Tibial artery (tissue), 4 donors: ENCODE data around the gene ISG15.
"Not testable (repeated sequence)": the region's sequence is repeated elsewhere in the genome, so short reads cannot be mapped to it uniquely, and the experiment has no call there.

Experiments
- DNase-seq, 2 donors: peaks; one replicate each; pipeline ENCODE4 v3.0.0-alpha.2; 2019
- H3K27ac ChIP-seq, 2 donors: fragments of 200-600 bp; sonication (generic) in 1 of 2; 1 replicate in 1 of 2; 2 replicates in 1 of 2; pipeline ENCODE4 v1.5.1; 2018 to 2019; ENCODE audit warnings: mild to moderate bottlenecking in 1 of 2
- H3K27me3 ChIP-seq, 2 donors: fragments of 200-600 bp; sonication (generic) in 1 of 2; one replicate each; pipeline versions ENCODE4 v1.5.1 to v1.6.0; 2016 to 2019
- H3K36me3 ChIP-seq, 3 donors: fragments of 200-600 bp; sonication (generic) in 2 of 3; one replicate each; pipeline ENCODE4 v1.5.1; 2016 to 2019; ENCODE audit warnings: mild to moderate bottlenecking in 2 of 3
- H3K4me1 ChIP-seq, 4 donors: fragments of 200-600 bp; sonication (generic) in 2 of 4; 1 replicate in 3 of 4; 2 replicates in 1 of 4; pipeline ENCODE4 v1.5.1; 2016 to 2019
- H3K4me3 ChIP-seq, 2 donors: fragments of 200-600 bp; sonication (generic) in 1 of 2; 1 replicate in 1 of 2; 2 replicates in 1 of 2; pipeline ENCODE4 v1.5.1; 2018 to 2019; ENCODE audit warnings: mild to moderate bottlenecking in 2 of 2
- H3K9me3 ChIP-seq, 3 donors: fragments of 200-600 bp; sonication (generic) in 1 of 3; one replicate each; pipeline ENCODE4 v1.5.1; 2016 to 2019
- intact Hi-C: fragments of 100-400 bp; cut with DNase I; formaldehyde crosslinking; loops from one replicate; pipeline ENCODE4 v1.15.0; 2023; ENCODE audit warnings: low total_unique reads
- TF ChIP-seq, protein P1 (sequence below), 2 experiments: fragments of 200-600 bp in 1 of 2; fragments of 450-650 bp in 1 of 2; IDR thresholded peaks; one replicate each; pipeline ENCODE4 v1.5.1; 2017 to 2019; ENCODE audit warnings: antibody characterized with exemption in 2 of 2, mild to moderate bottlenecking in 1 of 2, moderate library complexity in 1 of 2

Gene ISG15

DNA sequence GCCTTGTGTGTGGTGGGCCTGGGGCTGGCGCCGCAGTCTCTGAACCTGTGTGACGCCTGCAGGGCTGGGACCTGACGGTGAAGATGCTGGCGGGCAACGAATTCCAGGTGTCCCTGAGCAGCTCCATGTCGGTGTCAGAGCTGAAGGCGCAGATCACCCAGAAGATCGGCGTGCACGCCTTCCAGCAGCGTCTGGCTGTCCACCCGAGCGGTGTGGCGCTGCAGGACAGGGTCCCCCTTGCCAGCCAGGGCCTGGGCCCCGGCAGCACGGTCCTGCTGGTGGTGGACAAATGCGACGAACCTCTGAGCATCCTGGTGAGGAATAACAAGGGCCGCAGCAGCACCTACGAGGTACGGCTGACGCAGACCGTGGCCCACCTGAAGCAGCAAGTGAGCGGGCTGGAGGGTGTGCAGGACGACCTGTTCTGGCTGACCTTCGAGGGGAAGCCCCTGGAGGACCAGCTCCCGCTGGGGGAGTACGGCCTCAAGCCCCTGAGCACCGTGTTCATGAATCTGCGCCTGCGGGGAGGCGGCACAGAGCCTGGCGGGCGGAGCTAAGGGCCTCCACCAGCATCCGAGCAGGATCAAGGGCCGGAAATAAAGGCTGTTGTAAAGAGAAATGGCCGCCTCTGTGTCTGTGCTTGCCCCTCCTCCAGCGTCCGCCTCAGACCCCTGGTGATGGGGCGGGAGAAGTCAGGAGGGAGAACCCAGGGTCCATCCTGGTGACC, 788 bp downstream of the ISG15 start:
- H3K27me3 ChIP-seq = no peaks in the 10 kb centered on the region
- no peak for DNase-seq
- no peaks in the 10 kb centered on the region for H3K36me3 ChIP-seq
- intact Hi-C loops = no loop called here
- H3K4me3 ChIP-seq = peak overlapping the region; percentile 57 to 65
- TF ChIP-seq, protein P1, sequence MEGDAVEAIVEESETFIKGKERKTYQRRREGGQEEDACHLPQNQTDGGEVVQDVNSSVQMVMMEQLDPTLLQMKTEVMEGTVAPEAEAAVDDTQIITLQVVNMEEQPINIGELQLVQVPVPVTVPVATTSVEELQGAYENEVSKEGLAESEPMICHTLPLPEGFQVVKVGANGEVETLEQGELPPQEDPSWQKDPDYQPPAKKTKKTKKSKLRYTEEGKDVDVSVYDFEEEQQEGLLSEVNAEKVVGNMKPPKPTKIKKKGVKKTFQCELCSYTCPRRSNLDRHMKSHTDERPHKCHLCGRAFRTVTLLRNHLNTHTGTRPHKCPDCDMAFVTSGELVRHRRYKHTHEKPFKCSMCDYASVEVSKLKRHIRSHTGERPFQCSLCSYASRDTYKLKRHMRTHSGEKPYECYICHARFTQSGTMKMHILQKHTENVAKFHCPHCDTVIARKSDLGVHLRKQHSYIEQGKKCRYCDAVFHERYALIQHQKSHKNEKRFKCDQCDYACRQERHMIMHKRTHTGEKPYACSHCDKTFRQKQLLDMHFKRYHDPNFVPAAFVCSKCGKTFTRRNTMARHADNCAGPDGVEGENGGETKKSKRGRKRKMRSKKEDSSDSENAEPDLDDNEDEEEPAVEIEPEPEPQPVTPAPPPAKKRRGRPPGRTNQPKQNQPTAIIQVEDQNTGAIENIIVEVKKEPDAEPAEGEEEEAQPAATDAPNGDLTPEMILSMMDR (IDR thresholded peaks at IDR 0.05) = no peak
- H3K4me1 ChIP-seq = peaks cover 0 to 24% (median 18%) of the 10 kb centered on the region in 4 donors
- H3K27ac ChIP-seq = peak overlapping the region; percentile 72 to 85
- no peaks in the 10 kb centered on the region for H3K9me3 ChIP-seq

DNA sequence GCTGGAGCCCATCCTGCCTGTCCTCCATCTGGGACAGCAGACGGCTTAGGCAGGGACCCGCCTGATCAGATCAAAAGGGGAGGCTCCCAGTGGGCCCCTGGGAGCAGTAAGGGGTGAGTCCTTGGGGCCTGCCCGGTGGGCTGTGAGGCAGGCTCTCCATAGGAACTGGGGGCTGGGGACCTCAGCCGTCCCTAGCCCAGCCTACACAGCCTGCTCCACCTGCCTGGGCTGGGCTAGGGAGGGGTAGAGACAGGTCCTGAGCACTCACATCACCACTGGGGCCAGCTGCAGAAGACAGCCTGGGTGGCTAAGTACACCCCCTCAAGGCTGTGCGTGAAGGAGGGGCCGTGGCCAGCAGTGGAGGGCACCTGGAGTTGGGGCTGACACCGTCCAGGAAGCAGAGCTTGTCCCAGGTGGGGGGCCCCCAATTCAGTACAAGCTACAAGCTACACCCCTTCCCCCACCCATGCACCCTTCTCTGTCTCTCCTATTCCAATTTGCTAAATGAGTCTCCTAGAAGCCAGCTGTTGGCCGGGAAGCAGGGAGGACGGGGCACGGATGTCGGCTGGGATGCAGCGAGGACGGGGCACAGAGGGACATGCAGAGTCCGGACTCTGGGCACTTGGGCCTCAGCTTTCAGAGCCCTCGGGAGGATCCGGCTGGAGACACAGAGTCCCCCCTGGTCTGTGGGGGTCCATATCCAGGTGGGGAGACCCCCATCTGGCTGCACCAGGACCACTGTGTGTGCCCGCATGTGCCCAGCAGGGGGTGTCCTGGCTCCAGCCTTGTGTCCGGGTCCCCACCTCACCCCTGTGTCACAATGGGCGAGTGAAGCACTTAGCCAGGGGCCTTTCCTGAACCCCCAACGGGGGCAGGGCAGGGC, 1.7 kb downstream of the ISG15 start:
- Histone ChIP-seq H3K27me3 (no peaks in the 10 kb centered on the region), H3K9me3 (no peaks in the 10 kb centered on the region), H3K4me1 (peaks cover 0 to 26% (median 19%) of the 10 kb centered on the region in 4 donors), H3K4me3 (peak overlapping the region; percentile 57 to 65), H3K36me3 (no peaks in the 10 kb centered on the region), H3K27ac (peak overlapping the region; percentile 72 to 85)
- TF ChIP-seq, protein P1 (IDR thresholded peaks at IDR 0.05) = peak in 1 of 2 experiments; percentile 6
- DNase-seq = no peak
- intact Hi-C loops = no loop called here

DNA sequence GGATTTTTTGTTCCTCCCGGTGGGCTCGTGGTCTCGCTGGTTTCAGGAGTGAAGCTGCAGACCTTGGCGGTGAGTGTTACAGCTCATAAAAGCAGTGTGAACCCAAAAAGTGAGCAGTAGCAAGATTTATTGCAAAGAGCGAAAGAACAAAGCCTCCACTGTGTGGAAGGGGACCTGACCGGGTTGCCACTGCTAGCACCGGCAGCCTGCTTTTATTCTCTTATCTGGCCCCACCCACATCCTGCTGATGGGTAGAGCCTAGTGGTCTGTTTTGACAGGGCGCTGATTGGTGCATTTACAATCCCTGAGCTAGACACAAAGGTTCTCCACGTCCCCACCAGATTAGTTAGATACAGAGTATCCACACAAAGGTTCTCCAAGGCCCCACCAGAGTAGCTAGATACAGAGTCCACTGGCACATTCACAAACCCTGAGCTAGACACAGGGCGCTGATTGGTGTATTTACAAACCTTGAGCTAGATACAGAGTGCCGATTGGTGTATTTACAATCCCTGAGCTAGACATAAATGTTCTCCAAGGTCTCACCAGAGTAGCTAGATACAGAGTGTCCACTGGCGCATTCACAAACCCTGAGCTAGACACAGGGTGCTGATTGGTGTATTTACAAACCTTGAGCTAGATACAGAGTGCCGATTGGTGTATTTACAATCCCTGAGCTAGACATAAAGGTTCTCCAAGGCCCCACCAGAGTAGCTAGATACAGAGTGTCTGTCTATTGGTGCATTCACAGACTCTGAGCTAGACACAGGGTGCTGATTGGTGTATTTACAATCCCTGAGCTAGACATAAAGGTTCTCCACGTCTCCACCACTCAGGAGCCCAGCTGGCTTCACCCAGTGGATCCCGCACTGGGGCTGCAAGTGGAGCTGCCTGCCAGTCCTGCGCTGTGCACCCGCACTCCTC, 4.4 kb downstream of the ISG15 start:
- H3K4me1 ChIP-seq = peaks cover 0 to 42% (median 32%) of the 10 kb centered on the region in 4 donors
- H3K4me3 ChIP-seq, H3K27me3 ChIP-seq, H3K9me3 ChIP-seq, H3K27ac ChIP-seq, DNase-seq, intact Hi-C loops, H3K36me3 ChIP-seq: not testable (repeated sequence)

DNA sequence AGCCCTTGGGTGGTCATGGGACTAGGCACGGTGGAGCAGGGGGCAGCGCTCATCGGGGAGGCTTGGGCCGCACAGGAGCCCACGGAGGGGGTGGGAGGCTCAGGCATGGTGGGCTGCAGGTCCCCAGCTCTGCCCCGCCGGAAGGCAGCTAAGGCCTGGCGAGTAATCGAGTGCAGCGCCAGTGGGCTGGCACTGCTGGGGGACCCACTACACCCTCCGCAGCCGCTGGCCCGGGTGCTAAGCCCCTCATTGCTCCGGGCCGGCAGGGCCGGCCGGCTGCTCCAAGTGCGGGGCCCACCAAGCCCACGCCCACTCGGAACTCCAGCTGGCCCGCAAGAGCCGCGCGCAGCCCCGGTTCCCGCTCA, 5.0 kb downstream of the ISG15 start:
- H3K36me3 ChIP-seq, H3K9me3 ChIP-seq, H3K27me3 ChIP-seq, H3K27ac ChIP-seq, intact Hi-C loops, H3K4me3 ChIP-seq, DNase-seq: not testable (repeated sequence)
- H3K4me1 ChIP-seq = peaks cover 0 to 43% (median 31%) of the 10 kb centered on the region in 4 donors

DNA sequence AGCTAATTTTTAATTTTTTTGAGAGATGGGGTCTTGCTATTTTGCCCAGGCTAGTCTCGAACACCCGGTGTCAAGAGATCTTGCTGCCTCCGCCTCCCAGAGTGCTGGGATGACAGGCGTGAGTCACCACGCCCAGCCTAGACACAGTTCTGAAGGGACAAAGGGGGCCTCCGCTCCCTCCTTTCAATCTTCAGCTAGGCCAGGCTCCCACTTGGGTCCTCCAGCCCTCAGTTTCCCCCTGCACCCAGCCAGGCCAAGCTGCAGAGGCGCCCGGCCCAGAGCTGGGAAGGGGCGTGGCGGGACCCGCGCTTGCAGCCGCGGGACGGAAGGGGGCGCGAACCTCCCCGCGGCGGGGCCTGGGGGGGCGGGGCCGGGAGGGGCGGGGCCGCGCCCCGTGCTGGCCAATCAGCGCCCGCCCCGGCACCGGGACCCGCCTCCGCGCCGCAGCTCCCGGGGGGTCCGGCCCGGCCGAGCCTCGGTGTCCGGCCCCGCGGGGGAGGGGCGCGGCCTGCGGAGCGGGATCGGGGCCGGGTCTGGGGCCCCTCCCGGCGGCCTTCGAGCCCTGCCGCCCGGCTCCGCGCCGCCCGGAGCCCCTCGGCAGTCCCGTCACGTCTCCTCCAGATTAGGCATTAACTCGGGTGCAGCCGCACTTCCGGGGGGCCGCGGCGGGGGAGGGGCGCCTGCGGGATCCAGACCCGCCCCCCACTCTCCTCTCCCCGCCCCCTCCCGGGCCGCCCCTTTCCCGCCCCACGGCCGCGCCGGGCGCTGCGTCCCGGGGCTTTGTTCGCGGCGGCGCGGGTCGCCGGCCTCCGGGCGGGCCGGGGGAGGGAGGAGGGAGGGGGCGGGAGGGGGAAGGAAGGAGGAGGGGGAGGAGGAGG, 6.1 kb downstream of the ISG15 start:
- TF ChIP-seq, protein P1 (IDR thresholded peaks at IDR 0.05) = peak; percentile 34 to 56
- Histone ChIP-seq H3K9me3 (no peaks in the 10 kb centered on the region), H3K4me1 (peaks cover 0 to 44% (median 22%) of the 10 kb centered on the region in 4 donors), H3K27me3 (peaks cover 0 to 2% of the 10 kb centered on the region in 2 donors), H3K36me3 (no peaks in the 10 kb centered on the region), H3K4me3 (peak overlapping the region; percentile 90 to 92), H3K27ac (peak overlapping the region; percentile 85 to 88)
- intact Hi-C loops = no loop called here
- DNase-seq = peak; percentile 75 to 91
